GM19025 (cell line): ENCODE measurements around the gene DHRS2.
A peak's percentile ranks its signal among the peaks of the same experiment; 100 is the strongest.
"Not testable (repeated sequence)": the region's sequence is repeated elsewhere in the genome, so short reads cannot be mapped to it uniquely, and the experiment has no call there.

Experiments
- ATAC-seq: cut with Tn5 transposase; IDR thresholded peaks from one replicate; pipeline ENCODE4 v1.9.1; 2021; ENCODE audit warnings: mild to moderate bottlenecking, low read depth, moderate library complexity; ENCODE audit not compliant: unreplicated experiment

The DHRS2 gene

GRCh38 chr14:23636317-23637211 is at the start of gene DHRS2:
Gene DHRS2, plus strand, starts transcription at chr14:23636364. Its CDS starts 2,501 bp downstream, at chr14:23638865.
- ATAC-seq: no peak

- ATAC-seq: peak; percentile 98
Observed at GRCh38 chr14:23588884-23589598, 47.1 kb upstream of the DHRS2 start.

- no peak for ATAC-seq
Observed at GRCh38 chr14:23589606-23590005, 46.6 kb upstream of the DHRS2 start.

GRCh38 chr14:23590198-23590597 is 46.0 kb upstream of the DHRS2 start:
- no peak for ATAC-seq

- not testable (repeated sequence) for ATAC-seq
Observed at GRCh38 chr14:23594191-23594590, 42.0 kb upstream of the DHRS2 start.

- no peak for ATAC-seq
Observed at GRCh38 chr14:23600322-23600707, 35.8 kb upstream of the DHRS2 start.

- ATAC-seq: no peak
Observed at GRCh38 chr14:23600806-23601205, 35.4 kb upstream of the DHRS2 start.

GRCh38 chr14:23601424-23601823 is 34.7 kb upstream of the DHRS2 start:
- ATAC-seq: no peak

GRCh38 chr14:23601845-23602180 is 34.4 kb upstream of the DHRS2 start:
- ATAC-seq: no peak

GRCh38 chr14:23602181-23603095 is 33.7 kb upstream of the DHRS2 start:
- ATAC-seq: no peak

GRCh38 chr14:23603103-23603502 is 33.1 kb upstream of the DHRS2 start:
- no peak for ATAC-seq

GRCh38 chr14:23604148-23604547 is 32.0 kb upstream of the DHRS2 start:
- ATAC-seq: no peak

GRCh38 chr14:23604675-23605170 is 31.4 kb upstream of the DHRS2 start:
- ATAC-seq: no peak

- ATAC-seq: peak; percentile 86
Observed at GRCh38 chr14:23605931-23606585, 30.1 kb upstream of the DHRS2 start.

GRCh38 chr14:23608454-23608853 is 27.7 kb upstream of the DHRS2 start:
- no peak for ATAC-seq

GRCh38 chr14:23609001-23609400 is 27.2 kb upstream of the DHRS2 start:
- ATAC-seq: no peak

GRCh38 chr14:23609411-23610089 is 26.6 kb upstream of the DHRS2 start:
- ATAC-seq: not testable (repeated sequence)

GRCh38 chr14:23610090-23610814 is 25.9 kb upstream of the DHRS2 start:
- ATAC-seq: no peak

- no peak for ATAC-seq
Observed at GRCh38 chr14:23610815-23611289, 25.3 kb upstream of the DHRS2 start.
